PC-9 (cell line): ENCODE results near the gene TCEA3.

Experiments
- CTCF ChIP-seq: fragments of 200-600 bp; sonication (generic); conservative IDR thresholded peaks from 2 replicates; pipeline ENCODE4 v1.6.1; 2017; ENCODE audit warnings: mixed run types, antibody characterized with exemption, mild to moderate bottlenecking, moderate library complexity
- EZH2 ChIP-seq: fragments of 200-600 bp; sonication (generic); IDR thresholded peaks from 2 replicates; pipeline ENCODE4 v1.8.0; 2017; ENCODE audit warnings: antibody characterized with exemption, low read depth

- no peak for TF ChIP-seq CTCF
- no peak for TF ChIP-seq EZH2
These were observed 92.8 kb downstream of the TCEA3 start for GRCh38 chr1:23331713-23332112.
